Thyroid gland (tissue), 4 donors: ENCODE results near the gene DIP2B. TPM values are rescaled to one million over a fixed set of nuclear protein-coding genes. Genes with fewer than 3 reads are reported as not detected.
"Not testable (repeated sequence)": the region's sequence is repeated elsewhere in the genome, so short reads cannot be mapped to it uniquely, and the experiment has no call there.

Experiments
- DNase-seq, 2 donors: peaks; one replicate each; pipeline ENCODE4 v3.0.0-alpha.2; 2019
- H3K27ac ChIP-seq, 3 donors: fragments of 200-600 bp; sonication (generic); 1 replicate in 2 of 3; 2 replicates in 1 of 3; pipeline ENCODE4 v1.5.1; 2016 to 2019; ENCODE audit warnings: mild to moderate bottlenecking in 1 of 3, moderate library complexity in 1 of 3
- H3K27me3 ChIP-seq: fragments of 200-600 bp; sonication (generic); one replicate; pipeline ENCODE4 v1.5.1; 2019
- H3K36me3 ChIP-seq, 2 donors: fragments of 200-600 bp; sonication (generic); one replicate each; pipeline ENCODE4 v1.5.1; 2016 to 2019
- H3K4me1 ChIP-seq, 2 donors: fragments of 200-600 bp; sonication (generic); one replicate each; pipeline ENCODE4 v1.5.1; 2017 to 2019
- H3K4me3 ChIP-seq, 3 donors: fragments of 200-600 bp; sonication (generic); replicated peaks in 1 of 3; 1 replicate in 2 of 3; 2 replicates in 1 of 3; pipeline ENCODE4 v1.5.1; 2016; ENCODE audit warnings: mild to moderate bottlenecking in 1 of 3
- H3K9me3 ChIP-seq: fragments of 200-600 bp; sonication (generic); one replicate; pipeline ENCODE4 v1.5.1; 2017
- POLR2A ChIP-seq, 2 donors: fragments of 450-650 bp; IDR thresholded peaks; one replicate each; pipeline ENCODE4 v1.6.1; 2017; ENCODE audit warnings: antibody characterized with exemption in 2 of 2, mild to moderate bottlenecking in 2 of 2, moderate library complexity in 1 of 2
- WGBS, 2 donors: methylation state at CpG; one replicate each; pipeline ENCODE4 v1.1.5; 2017; 5-methylcytosine and 5-hydroxymethylcytosine counted together
- intact Hi-C: fragments of 100-400 bp; cut with DNase I; formaldehyde crosslinking; loops from one replicate; pipeline ENCODE4 v1.15.1; 2023
- total RNA-seq, 4 donors: library from RNA; depleted of rRNA; stranded (reverse); fragments of >200 nt; gene quantifications; one replicate each; pipeline ENCODE4 v1.2.3, GENCODE V29; 2016
- TF ChIP-seq, protein P1 (sequence below), 6 experiments: fragments of 200-600 bp in 3 of 6; fragments of 450-650 bp in 3 of 6; sonication (generic) in 3 of 6; IDR thresholded peaks; one replicate each; pipeline ENCODE4 v1.5.1; 2016 to 2019; ENCODE audit warnings: antibody characterized with exemption in 6 of 6, mild to moderate bottlenecking in 2 of 6, inconsistent platforms in 1 of 6, moderate library complexity in 1 of 6

DIP2B gene
- total RNA-seq, 4 donors from 2014 or later, result 27.7 to 45.7 (median 32.4) TPM

DNA sequence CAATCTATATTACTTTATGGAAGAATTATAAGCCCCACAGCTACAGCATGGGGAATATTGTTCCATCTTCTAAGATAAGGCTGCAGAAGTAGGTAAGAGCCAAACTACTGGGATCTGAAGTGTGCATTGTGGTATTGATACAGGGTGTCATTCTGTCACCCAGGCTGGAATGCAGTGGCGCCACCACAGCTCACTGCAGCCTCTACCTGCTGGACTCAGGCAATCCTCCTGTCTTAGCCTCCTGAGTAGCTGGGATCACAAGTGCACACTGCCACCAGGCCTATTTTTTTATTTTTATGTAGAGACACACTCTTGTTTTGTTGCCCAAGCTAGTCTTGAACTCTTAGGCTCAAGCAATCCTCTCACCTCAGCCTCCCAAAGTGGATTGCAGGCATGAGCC is 21.3 kb upstream of the DIP2B start:
- H3K27me3 ChIP-seq, result no peaks in the 10 kb centered on the region
- no peak overlapping the region for H3K27ac ChIP-seq
- 93 to 100% methylated on average over 1 of the region's 1 CpG for WGBS, 2 donors
- TF ChIP-seq POLR2A (IDR thresholded peaks at IDR 0.05), result no peak
- TF ChIP-seq, protein P1, sequence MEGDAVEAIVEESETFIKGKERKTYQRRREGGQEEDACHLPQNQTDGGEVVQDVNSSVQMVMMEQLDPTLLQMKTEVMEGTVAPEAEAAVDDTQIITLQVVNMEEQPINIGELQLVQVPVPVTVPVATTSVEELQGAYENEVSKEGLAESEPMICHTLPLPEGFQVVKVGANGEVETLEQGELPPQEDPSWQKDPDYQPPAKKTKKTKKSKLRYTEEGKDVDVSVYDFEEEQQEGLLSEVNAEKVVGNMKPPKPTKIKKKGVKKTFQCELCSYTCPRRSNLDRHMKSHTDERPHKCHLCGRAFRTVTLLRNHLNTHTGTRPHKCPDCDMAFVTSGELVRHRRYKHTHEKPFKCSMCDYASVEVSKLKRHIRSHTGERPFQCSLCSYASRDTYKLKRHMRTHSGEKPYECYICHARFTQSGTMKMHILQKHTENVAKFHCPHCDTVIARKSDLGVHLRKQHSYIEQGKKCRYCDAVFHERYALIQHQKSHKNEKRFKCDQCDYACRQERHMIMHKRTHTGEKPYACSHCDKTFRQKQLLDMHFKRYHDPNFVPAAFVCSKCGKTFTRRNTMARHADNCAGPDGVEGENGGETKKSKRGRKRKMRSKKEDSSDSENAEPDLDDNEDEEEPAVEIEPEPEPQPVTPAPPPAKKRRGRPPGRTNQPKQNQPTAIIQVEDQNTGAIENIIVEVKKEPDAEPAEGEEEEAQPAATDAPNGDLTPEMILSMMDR (IDR thresholded peaks at IDR 0.05), result no peak
- intact Hi-C loops, result no loop called here
- H3K4me1 ChIP-seq, result no peaks in the 10 kb centered on the region
- H3K4me3 ChIP-seq, result no peak overlapping the region
- no peaks in the 10 kb centered on the region for H3K36me3 ChIP-seq
- DNase-seq, result no peak
- no peaks in the 10 kb centered on the region for H3K9me3 ChIP-seq

DNA sequence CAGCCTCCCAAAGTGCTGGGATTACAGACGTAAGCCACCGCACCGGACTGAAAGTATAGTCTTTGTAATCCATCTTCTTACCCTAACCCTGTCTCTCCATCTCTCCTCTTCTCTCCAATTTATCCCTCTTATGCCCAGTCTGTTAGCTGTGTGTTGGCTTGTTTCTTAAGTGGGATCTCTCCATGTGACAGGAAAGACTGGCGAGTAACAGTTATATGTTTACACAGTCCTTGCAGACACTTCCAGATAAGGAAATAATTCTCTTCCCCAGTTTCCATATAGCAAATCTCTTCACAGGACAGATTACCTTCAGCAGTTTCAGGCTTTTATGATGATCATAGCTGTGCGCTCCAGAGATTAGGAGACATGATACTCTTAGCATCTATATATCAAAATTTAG is 16.0 kb upstream of the DIP2B start:
- Histone ChIP-seq H3K4me3 (no peak overlapping the region), H3K36me3 (no peaks in the 10 kb centered on the region), H3K27me3 (no peaks in the 10 kb centered on the region), H3K27ac (no peak overlapping the region), H3K4me1 (no peaks in the 10 kb centered on the region), H3K9me3 (no peaks in the 10 kb centered on the region)
- WGBS, 2 donors, result 84 to 88% methylated on average over 5 of the region's 5 CpGs
- intact Hi-C loops, result no loop called here
- TF ChIP-seq POLR2A (IDR thresholded peaks at IDR 0.05), result no peak
- TF ChIP-seq, protein P1 (IDR thresholded peaks at IDR 0.05), result no peak
- no peak for DNase-seq

DNA sequence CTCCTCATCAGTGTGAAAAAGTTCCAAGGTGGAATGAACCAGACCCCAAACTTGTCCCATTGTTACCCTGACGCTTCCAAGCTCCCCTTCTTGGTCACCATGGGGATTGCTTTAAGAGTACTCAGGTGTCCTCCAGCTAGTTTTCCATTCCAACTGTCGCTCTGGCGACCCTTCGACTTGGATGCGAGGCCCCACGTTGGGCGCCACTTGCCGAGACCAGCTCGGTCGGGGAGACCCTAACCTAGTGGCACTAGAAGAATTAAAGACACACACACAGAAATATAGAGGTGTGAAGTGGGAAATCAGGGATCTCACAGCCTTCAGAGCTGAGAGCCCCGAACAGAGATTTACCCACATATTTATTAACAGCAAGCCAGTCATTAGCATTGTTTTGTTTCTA is 6.7 kb upstream of the DIP2B start:
- H3K4me3 ChIP-seq, H3K27ac ChIP-seq, DNase-seq, H3K36me3 ChIP-seq, intact Hi-C loops, H3K9me3 ChIP-seq, H3K4me1 ChIP-seq, H3K27me3 ChIP-seq: not testable (repeated sequence)
- WGBS, 2 donors, result 95 to 96% methylated on average over 11 of the region's 11 CpGs

DNA sequence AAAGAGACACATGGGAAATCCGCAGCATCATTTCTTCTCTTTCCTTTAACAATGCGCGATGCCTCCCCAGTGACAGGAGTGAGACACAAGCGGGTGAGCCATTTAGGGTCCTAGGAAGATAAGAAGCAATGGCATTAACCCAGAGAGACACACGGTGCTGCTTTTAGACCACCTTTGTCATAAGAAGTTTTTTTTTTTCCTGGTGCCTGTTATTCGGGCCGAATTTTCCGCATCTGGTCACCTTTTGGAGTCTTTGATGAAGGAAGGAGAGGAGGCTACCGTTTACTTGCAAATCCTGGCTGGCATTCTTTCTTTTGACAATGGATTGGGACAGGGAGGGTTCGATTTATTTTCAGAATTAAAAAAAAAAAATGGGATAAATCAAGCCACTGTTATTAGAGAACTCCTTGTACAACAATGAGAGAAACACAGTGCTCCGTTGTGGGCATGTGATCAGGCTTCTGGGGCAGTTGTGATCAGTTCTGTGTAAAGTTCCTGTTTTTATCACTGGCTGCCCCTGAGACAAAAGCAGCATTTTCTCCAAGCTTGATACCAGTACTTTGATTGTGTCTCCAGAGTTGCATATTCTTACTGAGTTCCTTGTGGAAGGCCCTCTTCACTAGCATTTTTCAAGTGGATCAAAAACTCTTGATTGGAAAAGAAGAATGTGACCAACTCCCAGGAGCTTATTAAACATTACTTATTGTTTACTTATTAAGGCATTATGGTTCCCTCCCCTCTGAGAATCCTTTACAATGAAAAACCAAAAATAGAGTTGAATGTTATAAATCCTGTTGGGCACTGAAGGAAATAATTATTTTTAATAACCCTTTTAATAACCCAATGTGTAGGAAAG is 1.1 kb downstream of the DIP2B start:
- Histone ChIP-seq H3K9me3 (no peaks in the 10 kb centered on the region), H3K4me3 (peak overlapping the region in 2 of 3 donors; percentile 75 to 92), H3K27ac (peak overlapping the region; percentile 94 to 96 (median 96)), H3K27me3 (no peaks in the 10 kb centered on the region), H3K36me3 (no peaks in the 10 kb centered on the region), H3K4me1 (peaks cover 16 to 39% of the 10 kb centered on the region in 2 donors)
- DNase-seq, result peak; percentile 22 to 29
- TF ChIP-seq, protein P1 (IDR thresholded peaks at IDR 0.05), result no peak
- TF ChIP-seq POLR2A (IDR thresholded peaks at IDR 0.05), result no peak
- intact Hi-C loops, result loop anchor here (5.0 kb wide), 1 partner anchor 131 kb away; no protein-coding TSS in a partner anchor
- WGBS, 2 donors, result 6% methylated on average over 11 of the region's 11 CpGs

DNA sequence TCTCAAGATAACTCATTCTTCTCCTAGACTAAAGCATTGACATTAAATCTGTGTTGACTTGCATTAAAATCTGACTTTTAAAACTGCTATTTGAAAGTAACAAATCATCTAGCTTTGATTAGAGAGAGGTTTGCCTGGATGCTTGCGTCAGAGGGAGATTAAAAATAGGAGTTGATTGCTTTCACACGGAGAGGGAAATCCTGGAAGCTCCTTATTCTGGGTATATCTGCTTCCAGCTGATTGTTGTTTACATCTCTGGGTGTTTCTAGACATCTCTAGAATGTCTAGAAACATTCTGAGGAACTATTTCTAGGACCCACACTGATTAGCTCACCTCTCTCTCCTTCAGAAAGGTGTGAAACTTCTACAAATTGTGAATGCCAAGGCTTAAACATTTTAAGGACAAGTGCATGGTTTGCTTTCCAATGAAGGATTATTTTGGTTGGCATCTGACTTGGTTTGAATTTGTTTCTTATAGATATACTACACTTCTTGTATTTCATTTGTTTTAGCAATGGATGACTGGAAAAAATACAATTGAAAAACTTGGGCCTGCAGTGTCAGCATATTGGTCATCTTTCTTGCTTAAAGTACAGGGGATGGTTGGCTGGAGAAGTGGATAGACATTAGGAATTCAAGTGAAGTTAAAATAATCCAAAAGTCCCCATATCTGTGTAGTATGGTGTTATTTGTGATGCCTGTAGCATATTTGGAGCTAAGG is 2.1 kb downstream of the DIP2B start:
- Histone ChIP-seq H3K27me3 (no peaks in the 10 kb centered on the region), H3K9me3 (no peaks in the 10 kb centered on the region), H3K4me3 (peak overlapping the region in 1 of 3 donors; percentile 75), H3K36me3 (no peaks in the 10 kb centered on the region), H3K4me1 (peaks cover 16 to 39% of the 10 kb centered on the region in 2 donors), H3K27ac (peak overlapping the region in 1 of 3 donors; percentile 16)
- intact Hi-C loops, result loop anchor here (5.0 kb wide), 1 partner anchor 130 kb away; no protein-coding TSS in a partner anchor
- TF ChIP-seq POLR2A (IDR thresholded peaks at IDR 0.05), result no peak
- TF ChIP-seq, protein P1 (IDR thresholded peaks at IDR 0.05), result no peak
- WGBS, 2 donors, result 37 to 60% methylated on average over 2 of the region's 2 CpGs
- DNase-seq, result no peak
